Measurements from ENCODE around the gene STAP1. TPM values are rescaled to one million over a fixed set of nuclear protein-coding genes. Genes with fewer than 3 reads are reported as not detected.
"Not testable (repeated sequence)": the region's sequence is repeated elsewhere in the genome, so short reads cannot be mapped to it uniquely, and the experiment has no call there.

The STAP1 gene
- total RNA-seq, 1 experiment from 2014 or later, result not detected

- TF ChIP-seq, protein P1, sequence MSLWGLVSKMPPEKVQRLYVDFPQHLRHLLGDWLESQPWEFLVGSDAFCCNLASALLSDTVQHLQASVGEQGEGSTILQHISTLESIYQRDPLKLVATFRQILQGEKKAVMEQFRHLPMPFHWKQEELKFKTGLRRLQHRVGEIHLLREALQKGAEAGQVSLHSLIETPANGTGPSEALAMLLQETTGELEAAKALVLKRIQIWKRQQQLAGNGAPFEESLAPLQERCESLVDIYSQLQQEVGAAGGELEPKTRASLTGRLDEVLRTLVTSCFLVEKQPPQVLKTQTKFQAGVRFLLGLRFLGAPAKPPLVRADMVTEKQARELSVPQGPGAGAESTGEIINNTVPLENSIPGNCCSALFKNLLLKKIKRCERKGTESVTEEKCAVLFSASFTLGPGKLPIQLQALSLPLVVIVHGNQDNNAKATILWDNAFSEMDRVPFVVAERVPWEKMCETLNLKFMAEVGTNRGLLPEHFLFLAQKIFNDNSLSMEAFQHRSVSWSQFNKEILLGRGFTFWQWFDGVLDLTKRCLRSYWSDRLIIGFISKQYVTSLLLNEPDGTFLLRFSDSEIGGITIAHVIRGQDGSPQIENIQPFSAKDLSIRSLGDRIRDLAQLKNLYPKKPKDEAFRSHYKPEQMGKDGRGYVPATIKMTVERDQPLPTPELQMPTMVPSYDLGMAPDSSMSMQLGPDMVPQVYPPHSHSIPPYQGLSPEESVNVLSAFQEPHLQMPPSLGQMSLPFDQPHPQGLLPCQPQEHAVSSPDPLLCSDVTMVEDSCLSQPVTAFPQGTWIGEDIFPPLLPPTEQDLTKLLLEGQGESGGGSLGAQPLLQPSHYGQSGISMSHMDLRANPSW (CRISPR knock-in tag; conservative IDR thresholded peaks at IDR 0.05; ENCODE audit: low read depth), result no peak
- TF ChIP-seq, protein P2, sequence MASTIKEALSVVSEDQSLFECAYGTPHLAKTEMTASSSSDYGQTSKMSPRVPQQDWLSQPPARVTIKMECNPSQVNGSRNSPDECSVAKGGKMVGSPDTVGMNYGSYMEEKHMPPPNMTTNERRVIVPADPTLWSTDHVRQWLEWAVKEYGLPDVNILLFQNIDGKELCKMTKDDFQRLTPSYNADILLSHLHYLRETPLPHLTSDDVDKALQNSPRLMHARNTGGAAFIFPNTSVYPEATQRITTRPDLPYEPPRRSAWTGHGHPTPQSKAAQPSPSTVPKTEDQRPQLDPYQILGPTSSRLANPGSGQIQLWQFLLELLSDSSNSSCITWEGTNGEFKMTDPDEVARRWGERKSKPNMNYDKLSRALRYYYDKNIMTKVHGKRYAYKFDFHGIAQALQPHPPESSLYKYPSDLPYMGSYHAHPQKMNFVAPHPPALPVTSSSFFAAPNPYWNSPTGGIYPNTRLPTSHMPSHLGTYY (CRISPR knock-in tag; IDR thresholded peaks at IDR 0.05), result no peak
- TF ChIP-seq GRHL2 (CRISPR knock-in tag; IDR thresholded peaks at IDR 0.05; ENCODE audit: insufficient replicate concordance, severe bottlenecking) (no peak), RELA (CRISPR knock-in tag; IDR thresholded peaks at IDR 0.05; ENCODE audit: borderline replicate concordance) (no peak), FOXP1 (CRISPR knock-in tag; IDR thresholded peaks at IDR 0.05; ENCODE audit: borderline replicate concordance) (no peak), AFF4 (CRISPR knock-in tag; IDR thresholded peaks at IDR 0.05; ENCODE audit: borderline replicate concordance) (no peak), GTF2I (CRISPR knock-in tag; conservative IDR thresholded peaks at IDR 0.05) (no peak)
- TF ChIP-seq, protein P3, sequence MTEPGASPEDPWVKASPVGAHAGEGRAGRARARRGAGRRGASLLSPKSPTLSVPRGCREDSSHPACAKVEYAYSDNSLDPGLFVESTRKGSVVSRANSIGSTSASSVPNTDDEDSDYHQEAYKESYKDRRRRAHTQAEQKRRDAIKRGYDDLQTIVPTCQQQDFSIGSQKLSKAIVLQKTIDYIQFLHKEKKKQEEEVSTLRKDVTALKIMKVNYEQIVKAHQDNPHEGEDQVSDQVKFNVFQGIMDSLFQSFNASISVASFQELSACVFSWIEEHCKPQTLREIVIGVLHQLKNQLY (CRISPR knock-in tag; IDR thresholded peaks at IDR 0.05), result no peak
These were observed 7.7 kb upstream of the STAP1 start (continued) for GRCh38 chr4:67550857-67551256.

- H3K36me3 Mint-ChIP-seq; POLR2A ChIA-PET; H3K27ac Mint-ChIP-seq; H3K4me3 Mint-ChIP-seq; CTCF ChIA-PET; H3K27me3 Mint-ChIP-seq (ENCODE audit: low read depth); DNase-seq (ENCODE audit: low spot score); H3K9me3 Mint-ChIP-seq; H3K4me1 Mint-ChIP-seq; ATAC-seq: not testable (repeated sequence)
These were observed 6.3 kb upstream of the STAP1 start for GRCh38 chr4:67552146-67552792.

DNA sequence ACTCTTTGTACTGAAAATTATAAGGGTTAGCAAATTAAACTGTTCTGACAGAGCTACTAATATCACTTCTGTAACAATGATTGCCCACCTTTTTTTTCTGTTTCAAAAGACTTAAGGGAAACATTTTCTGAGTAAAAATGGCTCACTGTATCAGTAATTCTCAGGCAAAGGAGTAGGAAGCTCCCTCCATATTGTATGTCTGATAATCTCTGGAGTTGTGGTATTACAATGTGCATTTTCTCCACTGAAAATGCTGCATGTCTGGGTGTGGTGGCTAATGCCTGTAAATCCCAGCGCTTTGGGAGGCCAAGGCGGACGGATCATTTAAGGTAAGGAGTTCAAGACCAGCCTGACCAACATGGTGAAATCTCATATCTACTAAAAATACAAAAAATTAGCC, 4.4 kb upstream of the STAP1 start:
- CTCF ChIA-PET, result no interaction called here
- ATAC-seq (no peak), DNase-seq (ENCODE audit: low spot score) (no peak)
- H3K36me3 Mint-ChIP-seq, result no peaks in the 10 kb centered on the region
- POLR2A ChIA-PET, result no interaction called here
- H3K4me3 Mint-ChIP-seq, result no peak overlapping the region
- no peaks in the 10 kb centered on the region for H3K27me3 Mint-ChIP-seq (ENCODE audit: low read depth)
- peaks cover 5% of the 10 kb centered on the region for H3K4me1 Mint-ChIP-seq
- peaks cover 3% of the 10 kb centered on the region; the same call in 1 of the 2 replicates for H3K9me3 Mint-ChIP-seq
- no peak overlapping the region for H3K27ac Mint-ChIP-seq
- TF ChIP-seq TCF7 (CRISPR knock-in tag; IDR thresholded peaks at IDR 0.05; ENCODE audit: low read depth) (no peak), EMX1 (CRISPR knock-in tag; IDR thresholded peaks at IDR 0.05) (no peak)
- TF ChIP-seq, protein P4, sequence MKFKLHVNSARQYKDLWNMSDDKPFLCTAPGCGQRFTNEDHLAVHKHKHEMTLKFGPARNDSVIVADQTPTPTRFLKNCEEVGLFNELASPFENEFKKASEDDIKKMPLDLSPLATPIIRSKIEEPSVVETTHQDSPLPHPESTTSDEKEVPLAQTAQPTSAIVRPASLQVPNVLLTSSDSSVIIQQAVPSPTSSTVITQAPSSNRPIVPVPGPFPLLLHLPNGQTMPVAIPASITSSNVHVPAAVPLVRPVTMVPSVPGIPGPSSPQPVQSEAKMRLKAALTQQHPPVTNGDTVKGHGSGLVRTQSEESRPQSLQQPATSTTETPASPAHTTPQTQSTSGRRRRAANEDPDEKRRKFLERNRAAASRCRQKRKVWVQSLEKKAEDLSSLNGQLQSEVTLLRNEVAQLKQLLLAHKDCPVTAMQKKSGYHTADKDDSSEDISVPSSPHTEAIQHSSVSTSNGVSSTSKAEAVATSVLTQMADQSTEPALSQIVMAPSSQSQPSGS (CRISPR knock-in tag; IDR thresholded peaks at IDR 0.05; ENCODE audit: borderline replicate concordance, low read depth), result no peak
